EH (cell line): Measurements from ENCODE around the gene MED15.
A peak's percentile ranks its signal among the peaks of the same experiment; 100 is the strongest.
"Not testable (repeated sequence)": the region's sequence is repeated elsewhere in the genome, so short reads cannot be mapped to it uniquely, and the experiment has no call there.

Source experiments
- DNase-seq: peaks from one replicate; pipeline ENCODE4 v3.0.0-alpha.2; 2015; ENCODE audit warnings: low read depth

Gene MED15

GRCh38 chr22:20584029-20584871 is 76.8 kb downstream of the MED15 start:
- no peak for DNase-seq

GRCh38 chr22:20584872-20585638 is 77.6 kb downstream of the MED15 start:
- no peak for DNase-seq

- DNase-seq, result no peak
Measured at GRCh38 chr22:20585639-20586402, 78.4 kb downstream of the MED15 start.

- DNase-seq, result no peak
Measured at GRCh38 chr22:20586403-20586745, 79.0 kb downstream of the MED15 start.

- no peak for DNase-seq
Measured at GRCh38 chr22:20587206-20587958, 80.0 kb downstream of the MED15 start.

- DNase-seq, result no peak
Measured at GRCh38 chr22:20588092-20588842, 80.9 kb downstream of the MED15 start.

GRCh38 chr22:20588843-20589581 is 81.6 kb downstream of the MED15 start:
- DNase-seq, result no peak

GRCh38 chr22:20589614-20590476 is 82.4 kb downstream of the MED15 start:
- no peak for DNase-seq

GRCh38 chr22:20590477-20591294 is 83.3 kb downstream of the MED15 start:
- no peak for DNase-seq

GRCh38 chr22:20591295-20591645 is 83.9 kb downstream of the MED15 start:
- DNase-seq, result no peak

- DNase-seq, result peak; percentile 29
Measured at GRCh38 chr22:20591660-20592310, 84.4 kb downstream of the MED15 start.

- DNase-seq, result not testable (repeated sequence)
Measured at GRCh38 chr22:20594038-20594437, 86.6 kb downstream of the MED15 start.

GRCh38 chr22:20594486-20594885 is 87.1 kb downstream of the MED15 start:
- not testable (repeated sequence) for DNase-seq

- DNase-seq, result no peak
Measured at GRCh38 chr22:20595461-20595860, 88.1 kb downstream of the MED15 start.

GRCh38 chr22:20599117-20599516 is 91.7 kb downstream of the MED15 start:
- no peak for DNase-seq

GRCh38 chr22:20600137-20600673 is 92.8 kb downstream of the MED15 start:
- no peak for DNase-seq

GRCh38 chr22:20601308-20601707 is 93.9 kb downstream of the MED15 start:
- no peak for DNase-seq
